CD4-positive, alpha-beta T cell treated with Interleukin-6 at 100 ng/mL for 8 hours (primary cell): ENCODE measurements around the gene STH.

Source experiments
- DNase-seq: peaks from one replicate; pipeline ENCODE4 v3.0.0-alpha.2; 2020; ENCODE audit warnings: mixed read lengths, low spot score

The STH gene

DNA sequence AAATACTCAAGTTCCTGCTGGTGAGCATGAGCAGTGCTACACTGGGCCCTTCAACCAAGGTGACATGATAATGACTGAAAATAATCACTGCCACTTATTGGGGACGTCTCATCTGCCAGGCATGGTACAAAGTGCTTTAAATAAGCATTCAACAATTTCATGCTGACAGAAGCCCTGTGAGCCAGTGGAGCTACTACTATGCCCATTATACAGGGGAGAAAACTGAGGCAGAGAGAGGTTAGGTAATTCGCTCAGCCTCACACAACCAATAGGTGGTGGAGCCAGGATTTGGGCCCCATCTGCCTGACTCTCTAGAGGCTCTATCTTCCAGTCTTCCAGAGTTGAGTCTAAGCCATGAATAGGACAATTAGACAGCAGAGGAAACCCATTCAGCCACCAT is 30.3 kb upstream of the STH start:
- no peak for DNase-seq

DNA sequence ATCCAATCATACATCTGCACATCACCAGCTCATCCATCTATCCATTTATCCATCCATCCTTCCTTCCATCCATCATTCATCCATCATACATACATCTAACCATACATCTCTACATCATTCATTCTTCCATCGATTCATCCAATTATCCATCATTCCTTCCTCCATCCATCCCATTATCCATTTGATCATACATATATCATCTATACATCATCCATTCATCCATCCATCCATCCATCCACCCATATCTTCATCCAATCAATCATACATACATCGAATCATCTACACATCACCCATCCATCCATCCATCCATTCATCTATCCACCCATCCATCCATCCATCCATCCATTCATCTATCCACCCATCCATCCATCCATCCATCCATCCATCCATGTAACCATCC is 29.3 kb upstream of the STH start:
- no peak for DNase-seq

DNA sequence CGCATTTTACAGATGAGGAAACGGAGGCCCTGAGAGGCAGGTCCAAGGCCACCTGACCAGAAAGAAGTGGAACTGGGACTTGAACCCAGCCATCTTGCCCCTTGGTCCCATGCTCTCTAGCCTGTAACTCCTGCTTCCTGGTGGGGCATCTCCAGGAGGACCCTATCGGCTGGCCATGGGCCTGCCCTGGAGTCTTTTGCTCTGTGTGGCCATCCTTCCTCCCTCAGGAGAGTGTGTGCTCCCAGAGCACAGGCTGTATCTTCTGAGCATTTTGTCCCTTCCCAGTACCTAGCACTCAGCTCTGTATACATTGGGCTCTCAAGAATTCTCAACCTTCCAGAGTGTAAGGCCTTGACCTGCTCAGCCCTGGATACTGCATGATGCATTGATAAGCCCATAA is 28.4 kb upstream of the STH start:
- DNase-seq, result no peak

DNA sequence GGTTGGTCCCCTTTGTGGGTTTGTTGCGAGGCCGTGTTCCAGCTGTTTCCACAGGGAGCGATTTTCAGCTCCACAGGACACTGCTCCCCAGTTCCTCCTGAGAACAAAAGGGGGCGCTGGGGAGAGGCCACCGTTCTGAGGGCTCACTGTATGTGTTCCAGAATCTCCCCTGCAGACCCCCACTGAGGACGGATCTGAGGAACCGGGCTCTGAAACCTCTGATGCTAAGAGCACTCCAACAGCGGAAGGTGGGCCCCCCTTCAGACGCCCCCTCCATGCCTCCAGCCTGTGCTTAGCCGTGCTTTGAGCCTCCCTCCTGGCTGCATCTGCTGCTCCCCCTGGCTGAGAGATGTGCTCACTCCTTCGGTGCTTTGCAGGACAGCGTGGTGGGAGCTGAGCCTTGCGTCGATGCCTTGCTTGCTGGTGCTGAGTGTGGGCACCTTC is 27.3 kb upstream of the STH start:
- DNase-seq, result no peak

DNA sequence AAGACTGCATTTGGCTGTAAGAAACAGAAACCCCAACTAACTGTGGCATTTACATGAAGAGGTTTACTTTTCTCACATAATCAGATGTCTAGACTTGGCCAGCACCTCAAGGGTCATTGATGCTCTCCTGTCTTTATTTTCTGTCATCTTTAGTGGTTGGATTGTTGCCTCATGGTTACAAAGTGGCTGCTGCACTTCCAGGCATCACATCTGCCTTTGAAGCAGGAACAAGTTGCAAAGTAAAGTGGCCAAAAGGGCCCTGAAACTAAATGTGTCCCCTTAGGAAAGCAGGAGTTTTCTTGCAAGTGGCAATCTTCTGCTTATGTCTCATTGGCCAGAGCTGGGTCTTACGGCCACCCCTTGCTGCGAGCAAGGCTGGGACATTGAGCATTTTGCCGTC is 26.5 kb upstream of the STH start:
- DNase-seq, result no peak

DNA sequence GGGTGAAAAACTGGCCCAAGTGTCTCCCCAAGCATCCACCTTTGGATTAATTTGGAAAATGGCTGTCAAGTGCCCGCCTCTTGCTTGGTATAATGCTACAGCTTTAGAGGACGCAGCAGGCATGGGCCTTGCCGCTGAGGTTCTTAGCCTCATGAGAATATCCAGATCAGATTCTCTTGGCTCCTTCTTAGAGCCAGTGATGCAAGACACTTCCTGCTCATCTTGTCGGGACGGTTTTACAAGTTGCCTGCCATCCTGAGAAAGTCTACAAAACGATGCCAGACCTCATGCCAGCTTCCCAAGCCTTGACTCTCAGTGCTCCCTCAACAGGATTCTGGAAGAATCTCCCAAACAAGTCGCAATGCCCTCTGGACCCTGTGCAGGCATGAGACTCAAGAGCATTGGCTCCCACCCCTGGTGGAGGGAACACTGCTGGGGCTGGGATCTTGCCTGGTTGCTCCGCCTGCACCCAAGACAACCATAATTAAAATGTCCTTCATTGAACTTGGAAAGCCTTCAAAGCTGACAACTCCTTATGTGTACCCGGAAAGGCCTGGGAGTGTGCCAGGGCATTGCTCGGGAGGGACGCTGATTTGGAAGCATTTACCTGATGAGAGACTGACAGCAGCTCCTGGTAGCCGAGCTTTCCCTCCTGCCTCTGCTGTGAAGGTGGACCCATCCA is 25.8 kb upstream of the STH start:
- DNase-seq, result no peak

DNA sequence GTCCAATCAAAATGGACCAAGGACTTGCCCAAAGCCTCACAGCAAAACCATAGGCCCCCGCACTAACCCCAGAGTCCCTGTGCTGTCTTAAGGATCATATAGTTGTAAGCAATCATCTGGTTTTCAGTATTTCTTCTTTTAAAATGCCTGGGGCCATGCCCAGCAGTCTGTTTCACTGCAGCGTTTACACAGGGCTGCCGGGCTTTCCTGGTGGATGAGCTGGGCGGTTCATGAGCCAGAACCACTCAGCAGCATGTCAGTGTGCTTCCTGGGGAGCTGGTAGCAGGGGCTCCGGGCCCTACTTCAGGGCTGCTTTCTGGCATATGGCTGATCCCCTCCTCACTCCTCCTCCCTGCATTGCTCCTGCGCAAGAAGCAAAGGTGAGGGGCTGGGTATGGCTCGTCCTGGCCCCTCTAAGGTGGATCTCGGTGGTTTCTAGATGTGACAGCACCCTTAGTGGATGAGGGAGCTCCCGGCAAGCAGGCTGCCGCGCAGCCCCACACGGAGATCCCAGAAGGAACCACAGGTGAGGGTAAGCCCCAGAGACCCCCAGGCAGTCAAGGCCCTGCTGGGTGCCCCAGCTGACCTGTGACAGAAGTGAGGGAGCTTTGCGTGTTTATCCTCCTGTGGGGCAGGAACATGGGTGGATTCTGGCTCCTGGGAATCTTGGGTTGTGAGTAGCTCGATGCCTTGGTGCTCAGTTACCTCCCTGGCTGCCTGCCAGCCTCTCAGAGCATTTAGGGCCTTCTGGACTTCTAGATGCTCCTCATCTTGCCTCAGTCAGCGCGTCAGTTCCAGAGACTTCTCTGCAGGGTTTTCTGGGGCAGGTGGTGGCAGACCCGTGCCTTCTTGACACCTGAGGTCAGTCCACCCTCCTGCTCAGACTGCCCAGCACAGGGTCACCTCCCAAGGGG is 24.8 kb upstream of the STH start:
- no peak for DNase-seq

DNA sequence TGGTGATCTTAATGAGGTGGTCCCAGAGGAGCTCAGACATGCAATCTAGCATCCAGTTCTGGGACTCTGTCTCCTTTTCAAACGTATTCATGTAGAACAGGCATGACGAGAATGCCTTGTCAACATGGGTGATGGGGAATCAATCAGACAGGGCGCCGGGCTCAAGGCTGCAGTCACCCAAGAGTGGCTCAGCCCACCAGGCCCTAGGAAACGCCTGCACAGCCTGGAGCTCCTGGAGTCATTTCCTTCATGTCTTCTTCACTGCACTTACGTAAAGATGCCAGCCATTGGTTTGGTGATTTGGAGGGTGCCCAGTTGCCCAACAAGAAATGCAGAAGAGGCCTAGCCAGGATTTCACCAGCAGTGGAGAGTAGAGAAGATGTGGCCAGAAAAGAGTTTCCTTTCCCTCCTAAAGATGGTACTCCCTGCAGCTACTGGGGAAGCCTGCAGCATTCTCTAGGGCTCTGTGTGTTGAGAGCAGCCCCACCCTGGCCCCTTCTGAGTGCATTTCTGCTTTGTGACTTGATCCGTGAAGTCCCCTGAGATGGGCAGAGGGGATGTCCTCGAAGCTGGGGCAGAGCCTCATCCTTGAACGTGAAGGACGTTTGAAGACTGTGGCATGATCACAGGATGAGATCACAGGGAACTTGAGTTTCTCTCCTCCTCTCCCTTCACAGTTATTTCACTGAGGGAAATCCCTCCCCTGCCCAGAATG is 24.0 kb upstream of the STH start:
- DNase-seq, result no peak

DNA sequence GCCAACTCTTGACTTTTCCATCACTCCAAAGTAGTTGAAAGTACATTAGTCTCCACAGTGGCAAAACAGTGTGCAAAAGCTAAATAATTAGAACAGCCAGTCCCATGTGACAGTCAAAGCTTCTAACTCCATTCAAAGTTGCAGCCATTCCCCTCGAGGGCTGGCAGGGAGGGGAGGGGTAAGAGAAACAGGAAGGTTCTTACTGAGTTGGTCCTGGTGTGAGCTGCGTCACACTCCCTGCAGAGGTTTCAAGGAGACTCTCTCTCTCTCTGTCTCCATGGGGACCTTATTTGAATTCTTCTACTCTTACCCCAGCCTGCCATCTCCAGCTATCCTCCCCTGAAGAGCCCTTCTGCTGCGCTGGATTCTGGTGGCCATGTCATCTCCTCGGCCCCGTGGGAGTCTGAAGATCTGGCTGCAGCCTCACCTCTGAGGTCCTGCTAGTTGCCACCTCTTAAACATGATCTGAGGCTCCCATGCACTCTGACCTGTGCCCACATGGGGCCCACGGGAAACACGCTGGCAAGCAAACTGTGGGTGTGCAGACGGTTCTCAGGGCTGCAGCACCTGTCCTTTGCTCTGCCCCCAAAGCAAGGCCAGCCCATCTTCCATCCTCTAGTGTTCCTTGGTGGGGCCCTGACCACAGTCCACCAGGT is 23.3 kb upstream of the STH start:
- DNase-seq, result no peak

DNA sequence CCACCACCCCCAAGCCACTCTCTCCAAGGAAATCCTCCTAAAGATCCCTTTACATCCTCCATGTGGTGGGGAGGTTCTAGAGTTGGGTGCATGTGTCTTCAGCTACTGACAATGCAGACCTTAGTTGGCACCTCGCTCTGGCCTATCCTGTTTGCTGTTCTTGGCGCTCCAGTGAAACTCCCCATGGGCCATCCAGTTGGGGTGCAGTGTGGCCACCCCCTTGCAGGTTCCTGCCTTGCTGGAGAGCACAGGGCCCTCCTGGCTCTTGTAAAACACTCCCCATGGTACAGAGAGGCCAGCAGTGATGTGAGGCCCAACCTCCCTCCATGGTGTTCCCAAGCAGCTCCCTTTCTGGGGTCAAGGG is 22.7 kb upstream of the STH start:
- DNase-seq, result no peak

DNA sequence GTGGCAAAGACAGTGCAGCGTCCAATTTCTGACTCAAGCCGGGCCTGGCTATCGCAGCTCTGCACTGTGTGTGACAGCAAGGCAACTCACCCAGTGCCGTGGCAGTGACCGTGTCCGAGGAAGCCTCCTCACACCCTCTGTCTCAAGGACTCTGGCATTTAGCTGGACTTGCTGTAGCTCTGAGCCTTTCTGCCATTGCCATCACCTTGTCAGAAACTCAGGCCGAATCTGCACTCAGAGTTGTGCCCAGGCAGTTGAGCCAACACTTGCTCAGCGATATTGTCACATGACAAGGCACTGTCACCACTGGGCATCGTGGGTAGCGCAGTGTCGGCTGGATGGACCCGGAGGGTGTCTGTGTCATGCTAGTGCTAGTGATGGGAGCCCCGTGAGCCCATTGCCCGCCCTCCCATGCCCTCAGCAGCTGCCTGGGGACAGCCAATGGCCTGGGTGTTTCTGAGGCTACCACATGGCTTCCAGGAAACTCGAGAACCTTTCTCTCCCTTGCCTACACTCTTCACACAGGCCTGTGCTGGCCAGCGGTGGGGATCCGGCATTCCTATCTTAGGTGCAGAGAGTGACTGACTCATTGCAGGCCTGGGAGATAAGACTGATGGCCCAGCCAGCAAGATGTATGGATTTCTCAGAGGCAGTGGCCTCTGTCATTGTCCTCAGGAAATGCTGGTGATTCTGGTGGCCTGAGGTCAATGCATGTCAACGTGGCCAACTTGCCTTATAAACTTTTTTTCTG is 22.1 kb upstream of the STH start:
- no peak for DNase-seq

DNA sequence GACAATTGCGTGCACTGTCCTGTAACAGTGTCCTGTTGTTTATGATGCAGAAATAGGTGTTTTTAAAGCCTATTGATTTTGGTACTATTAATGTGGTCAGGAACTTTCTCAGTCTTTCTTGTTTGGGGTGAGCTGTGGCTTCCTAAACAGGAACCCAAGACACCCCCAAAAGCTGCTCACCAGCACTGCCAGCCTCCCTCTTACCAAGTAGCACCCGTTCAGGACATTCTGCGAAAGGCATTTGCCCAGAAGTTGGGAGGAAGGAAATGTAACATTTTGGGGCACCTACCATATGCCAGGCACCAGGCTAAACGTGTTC is 21.6 kb upstream of the STH start:
- DNase-seq, result no peak

DNA sequence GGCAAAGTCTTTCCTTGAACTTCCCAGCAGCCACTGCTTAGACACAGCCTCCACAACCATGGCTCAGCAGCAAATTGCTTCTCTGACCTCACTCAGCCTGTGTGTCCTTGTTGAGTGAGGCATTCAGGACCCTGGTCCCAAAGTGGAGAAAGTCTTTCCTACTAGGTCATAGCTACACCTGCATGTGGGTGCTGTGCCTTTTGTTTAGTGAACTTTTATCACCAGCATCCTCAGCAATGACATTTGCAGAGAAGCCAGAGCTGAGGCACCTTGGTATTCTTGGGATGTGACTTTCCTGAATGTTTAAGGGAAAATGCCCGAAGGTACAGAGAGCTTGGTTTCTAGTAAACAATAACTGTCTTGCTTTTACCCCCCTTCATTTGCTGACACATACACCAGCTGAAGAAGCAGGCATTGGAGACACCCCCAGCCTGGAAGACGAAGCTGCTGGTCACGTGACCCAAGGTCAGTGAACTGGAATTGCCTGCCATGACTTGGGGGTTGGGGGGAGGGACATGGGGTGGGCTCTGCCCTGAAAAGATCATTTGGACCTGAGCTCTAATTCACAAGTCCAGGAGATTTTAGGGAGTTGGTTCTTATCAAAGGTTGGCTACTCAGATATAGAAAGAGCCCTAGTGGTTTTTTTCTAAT is 20.9 kb upstream of the STH start:
- no peak for DNase-seq

DNA sequence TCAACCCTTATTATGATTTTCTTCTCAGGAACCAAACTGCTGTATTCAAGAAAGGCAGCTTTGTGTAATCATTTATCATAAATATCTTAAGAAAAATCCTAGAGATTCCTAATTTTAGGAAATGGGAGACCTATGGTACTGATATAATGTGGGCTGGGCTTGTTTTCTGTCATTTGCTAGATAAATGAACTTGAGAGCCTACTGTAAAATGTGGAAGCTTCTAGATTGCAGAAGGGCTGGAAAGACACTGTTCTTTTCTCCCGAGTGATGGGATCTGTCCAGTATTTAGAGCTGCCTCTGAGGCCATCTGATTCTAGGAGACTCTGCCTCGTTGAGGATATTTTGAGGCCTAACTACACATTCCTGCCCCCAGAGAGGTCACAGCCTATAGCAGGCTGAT is 19.9 kb upstream of the STH start:
- no peak for DNase-seq

DNA sequence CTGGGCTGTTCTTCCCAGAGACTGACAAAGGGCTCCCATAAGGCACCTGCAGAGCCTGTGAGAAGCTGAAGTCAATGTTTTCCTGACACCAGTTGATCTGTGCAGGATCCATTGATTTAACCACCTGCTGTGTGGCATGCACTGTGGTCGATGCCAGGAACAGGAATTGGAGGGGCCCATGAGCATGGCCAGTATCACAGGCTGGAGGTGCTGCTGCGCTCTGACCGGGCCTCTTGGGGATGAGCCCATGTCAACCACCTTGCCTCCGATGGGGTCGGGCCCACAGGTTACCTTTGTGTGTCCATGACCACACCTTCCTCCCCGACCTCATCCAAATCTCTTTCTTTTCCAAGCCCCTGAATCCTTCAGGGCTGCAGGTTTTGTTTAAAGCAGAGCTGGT is 18.2 kb upstream of the STH start:
- no peak for DNase-seq

DNA sequence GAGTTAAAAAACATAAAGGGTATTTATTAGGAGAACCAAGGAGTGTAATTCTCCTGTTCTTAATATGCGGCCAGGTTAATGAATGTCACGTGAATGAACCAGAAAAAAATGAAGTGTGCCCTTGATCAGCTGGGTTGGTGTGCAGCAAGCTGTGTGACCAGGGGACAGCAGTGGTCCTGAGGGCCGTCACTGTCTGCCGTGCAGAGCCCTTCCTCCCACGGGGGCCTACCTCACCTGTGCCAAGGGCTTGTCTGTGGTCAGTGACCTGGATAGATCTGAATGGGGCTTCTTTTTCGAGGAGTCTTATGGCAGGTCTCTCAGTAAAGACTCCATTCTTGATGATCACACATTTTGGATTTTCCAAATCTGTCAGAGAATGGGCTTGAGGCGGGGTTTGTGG is 17.7 kb upstream of the STH start:
- DNase-seq, result no peak

DNA sequence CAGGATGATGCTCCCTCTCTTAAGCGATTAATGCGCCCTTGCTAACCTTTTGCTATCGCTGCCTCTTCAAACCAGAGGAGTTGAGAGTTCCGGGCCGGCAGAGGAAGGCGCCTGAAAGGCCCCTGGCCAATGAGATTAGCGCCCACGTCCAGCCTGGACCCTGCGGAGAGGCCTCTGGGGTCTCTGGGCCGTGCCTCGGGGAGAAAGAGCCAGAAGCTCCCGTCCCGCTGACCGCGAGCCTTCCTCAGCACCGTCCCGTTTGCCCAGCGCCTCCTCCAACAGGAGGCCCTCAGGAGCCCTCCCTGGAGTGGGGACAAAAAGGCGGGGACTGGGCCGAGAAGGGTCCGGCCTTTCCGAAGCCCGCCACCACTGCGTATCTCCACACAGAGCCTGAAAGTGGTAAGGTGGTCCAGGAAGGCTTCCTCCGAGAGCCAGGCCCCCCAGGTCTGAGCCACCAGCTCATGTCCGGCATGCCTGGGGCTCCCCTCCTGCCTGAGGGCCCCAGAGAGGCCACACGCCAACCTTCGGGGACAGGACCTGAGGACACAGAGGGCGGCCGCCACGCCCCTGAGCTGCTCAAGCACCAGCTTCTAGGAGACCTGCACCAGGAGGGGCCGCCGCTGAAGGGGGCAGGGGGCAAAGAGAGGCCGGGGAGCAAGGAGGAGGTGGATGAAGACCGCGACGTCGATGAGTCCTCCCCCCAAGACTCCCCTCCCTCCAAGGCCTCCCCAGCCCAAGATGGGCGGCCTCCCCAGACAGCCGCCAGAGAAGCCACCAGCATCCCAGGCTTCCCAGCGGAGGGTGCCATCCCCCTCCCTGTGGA is 16.0 kb upstream of the STH start:
- DNase-seq, result no peak

DNA sequence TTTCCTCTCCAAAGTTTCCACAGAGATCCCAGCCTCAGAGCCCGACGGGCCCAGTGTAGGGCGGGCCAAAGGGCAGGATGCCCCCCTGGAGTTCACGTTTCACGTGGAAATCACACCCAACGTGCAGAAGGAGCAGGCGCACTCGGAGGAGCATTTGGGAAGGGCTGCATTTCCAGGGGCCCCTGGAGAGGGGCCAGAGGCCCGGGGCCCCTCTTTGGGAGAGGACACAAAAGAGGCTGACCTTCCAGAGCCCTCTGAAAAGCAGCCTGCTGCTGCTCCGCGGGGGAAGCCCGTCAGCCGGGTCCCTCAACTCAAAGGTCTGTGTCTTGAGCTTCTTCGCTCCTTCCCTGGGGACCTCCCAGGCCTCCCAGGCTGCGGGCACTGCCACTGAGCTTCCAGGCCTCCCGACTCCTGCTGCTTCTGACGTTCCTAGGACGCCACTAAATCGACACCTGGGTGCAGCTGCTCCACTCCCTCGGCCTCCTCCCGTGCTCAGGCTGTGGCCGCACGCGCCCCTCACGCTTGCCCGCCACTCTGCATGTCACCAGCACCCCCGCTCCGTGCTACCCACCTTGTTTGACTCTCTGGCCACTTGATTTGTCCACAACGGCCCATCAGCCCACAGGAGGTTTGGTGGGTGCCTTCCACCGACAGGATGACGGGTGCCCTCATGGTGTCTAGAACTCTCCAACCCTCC is 15.3 kb upstream of the STH start:
- no peak for DNase-seq

DNA sequence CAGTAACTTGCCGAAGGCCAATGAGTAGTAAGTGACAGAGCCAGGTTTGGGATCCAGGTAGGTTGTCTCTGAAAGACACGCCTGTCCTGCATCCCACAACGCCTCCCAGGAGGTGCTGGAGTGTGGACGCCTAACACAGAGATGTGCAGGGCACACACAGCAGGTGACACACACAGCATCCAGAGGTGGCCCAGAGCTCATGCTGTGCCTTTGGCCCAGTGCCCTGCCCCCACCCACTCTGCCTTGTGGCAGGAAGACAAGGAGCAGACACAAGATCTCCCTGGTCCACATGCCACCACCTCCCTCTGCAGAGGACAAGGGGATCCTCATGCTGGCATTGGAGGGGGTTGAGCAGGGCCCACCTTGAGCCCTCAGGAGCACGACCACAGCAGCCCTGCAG is 14.7 kb upstream of the STH start:
- DNase-seq, result no peak

DNA sequence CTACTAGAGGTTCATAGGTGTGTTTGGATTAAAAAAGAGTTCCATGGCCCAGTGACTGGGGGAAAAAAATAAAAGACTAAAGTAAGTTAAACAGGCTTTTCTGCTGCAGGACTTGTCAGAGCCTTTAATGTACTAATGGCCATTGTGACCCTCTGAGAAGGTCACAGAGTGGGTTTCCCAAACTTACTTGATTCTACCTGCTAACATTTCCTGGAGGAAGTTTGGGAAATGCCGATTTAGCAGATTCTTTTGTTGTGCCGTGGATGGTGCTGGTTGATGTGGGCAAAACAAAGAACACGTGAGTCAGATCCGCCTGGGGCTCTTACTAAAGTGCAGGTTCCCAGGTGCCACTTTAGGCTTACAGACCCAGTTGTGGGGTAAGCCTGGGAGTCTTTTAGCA is 13.6 kb upstream of the STH start:
- no peak for DNase-seq
